Liver (tissue), 9 donors: Measurements from ENCODE around the gene MYL4. TPM values are rescaled to one million over a fixed set of nuclear protein-coding genes. Genes with fewer than 3 reads are reported as not detected.

Experiments
- DNase-seq: peaks from one replicate; pipeline ENCODE4 v3.0.0-alpha.2; 2017; ENCODE audit warnings: low spot score
- H3K27ac ChIP-seq, 2 donors: one replicate each; pipeline ENCODE4 v1.7.0; 2013; ENCODE audit warnings: inconsistent platforms in 2 of 2, low read length in 2 of 2, control low read depth in 1 of 2, low read depth in 1 of 2, mild to moderate bottlenecking in 1 of 2
- H3K27me3 ChIP-seq, 4 donors: one replicate each; pipeline versions ENCODE4 v1.6.1 to v1.7.0; 2013; ENCODE audit warnings: low read length in 3 of 4, inconsistent platforms in 1 of 4, mild to moderate bottlenecking in 1 of 4, moderate library complexity in 1 of 4; ENCODE audit not compliant: control insufficient read depth in 4 of 4, insufficient read depth in 4 of 4
- H3K36me3 ChIP-seq, 4 donors: one replicate each; pipeline versions ENCODE4 v1.6.1 to v1.7.0; 2013; ENCODE audit warnings: low read length in 3 of 4, mild to moderate bottlenecking in 3 of 4, low read depth in 1 of 4, moderate library complexity in 1 of 4; ENCODE audit not compliant: control insufficient read depth in 4 of 4, insufficient read depth in 3 of 4
- H3K4me1 ChIP-seq, 4 donors: one replicate each; pipeline versions ENCODE4 v1.6.1 to v1.7.0; 2013; ENCODE audit warnings: low read length in 3 of 4, mild to moderate bottlenecking in 3 of 4, moderate library complexity in 1 of 4; ENCODE audit not compliant: control insufficient read depth in 4 of 4, insufficient read depth in 4 of 4
- H3K4me3 ChIP-seq, 3 donors: one replicate each; pipeline versions ENCODE4 v1.6.1 to v1.7.0; 2013; ENCODE audit warnings: low read length in 3 of 3, control low read depth in 1 of 3, low read depth in 1 of 3, mild to moderate bottlenecking in 1 of 3
- H3K9ac ChIP-seq, 2 donors: one replicate each; pipeline ENCODE4 v1.7.0; 2013; ENCODE audit warnings: low read length in 2 of 2, mild to moderate bottlenecking in 2 of 2, moderate library complexity in 2 of 2, control low read depth in 1 of 2, low read depth in 1 of 2
- H3K9me3 ChIP-seq, 4 donors: one replicate each; pipeline versions ENCODE4 v1.6.1 to v1.7.0; 2013; ENCODE audit warnings: low read length in 3 of 4; ENCODE audit not compliant: control insufficient read depth in 4 of 4
- EGR1 ChIP-seq, 2 donors: IDR thresholded peaks; 2 replicates each; pipeline ENCODE4 v1.6.1; 2016 to 2018; ENCODE audit warnings: antibody characterized with exemption in 2 of 2, low read depth in 2 of 2
- FOXA1 ChIP-seq: IDR thresholded peaks from 2 replicates; pipeline ENCODE4 v1.6.1; 2016; ENCODE audit warnings: antibody characterized with exemption
- FOXA2 ChIP-seq: IDR thresholded peaks from 2 replicates; pipeline ENCODE4 v1.6.1; 2016; ENCODE audit warnings: antibody characterized with exemption
- GABPA ChIP-seq, 2 donors: IDR thresholded peaks in 1 of 2; conservative IDR thresholded peaks in 1 of 2; 2 replicates each; pipeline ENCODE4 v1.6.1; 2016; ENCODE audit warnings: antibody characterized with exemption in 2 of 2, mild to moderate bottlenecking in 1 of 2, moderate library complexity in 1 of 2
- HNF4A ChIP-seq, 2 donors: conservative IDR thresholded peaks; 2 replicates each; pipeline ENCODE4 v1.6.1; 2016; ENCODE audit warnings: antibody characterized with exemption in 2 of 2, mild to moderate bottlenecking in 2 of 2
- HNF4G ChIP-seq: IDR thresholded peaks from 2 replicates; pipeline ENCODE4 v1.6.1; 2016; ENCODE audit warnings: antibody characterized with exemption
- JUND ChIP-seq, 2 donors: IDR thresholded peaks; 2 replicates each; pipeline ENCODE4 v1.6.1; 2016; ENCODE audit warnings: antibody characterized with exemption in 2 of 2
- NR2F2 ChIP-seq: IDR thresholded peaks from 2 replicates; pipeline ENCODE4 v1.6.1; 2016; ENCODE audit warnings: antibody characterized with exemption
- RAD21 ChIP-seq, 2 donors: IDR thresholded peaks; 2 replicates each; pipeline ENCODE4 v1.6.1; 2016; ENCODE audit warnings: antibody characterized with exemption in 2 of 2, mild to moderate bottlenecking in 2 of 2
- RXRA ChIP-seq, 2 donors: IDR thresholded peaks; 2 replicates each; pipeline ENCODE4 v1.6.1; 2017 to 2018; ENCODE audit warnings: antibody characterized with exemption in 2 of 2, mild to moderate bottlenecking in 1 of 2
- SP1 ChIP-seq: IDR thresholded peaks from 2 replicates; pipeline ENCODE4 v1.6.1; 2018; ENCODE audit warnings: antibody characterized with exemption, mild to moderate bottlenecking
- TAF1 ChIP-seq: conservative IDR thresholded peaks from 2 replicates; pipeline ENCODE4 v1.6.1; 2016; ENCODE audit warnings: antibody characterized with exemption, mild to moderate bottlenecking
- YY1 ChIP-seq: IDR thresholded peaks from 2 replicates; pipeline ENCODE4 v1.6.1; 2016; ENCODE audit warnings: antibody characterized with exemption, mild to moderate bottlenecking
- WGBS: extraction: QIAGEN DNeasy Blood & Tissue Kit; methylation state at CpG from one replicate; pipeline ENCODE4 v1.1.7; 2013; 5-methylcytosine and 5-hydroxymethylcytosine counted together
- polyA plus RNA-seq, 2 donors: library from polyadenylated mRNA; stranded (reverse) in 1 of 2; unstranded in 1 of 2; fragments of 200-250 nt in 1 of 2; fragments of >200 nt in 1 of 2; fragmentation: Nextera tagmentation in 1 of 2; extraction: Ambion mirVana in 1 of 2; gene quantifications; one replicate each; pipeline versions ENCODE4 v1.2.1 to v1.2.3, GENCODE V29; 2013 to 2015
- total RNA-seq, 2 donors: library from RNA; depleted of rRNA; stranded (reverse); fragments of >200 nt; gene quantifications; one replicate each; pipeline ENCODE4 v1.2.3, GENCODE V29; 2014
- TF ChIP-seq, protein P1 (sequence below): IDR thresholded peaks from 2 replicates; pipeline ENCODE4 v1.6.1; 2016; ENCODE audit warnings: antibody characterized with exemption
- TF ChIP-seq, protein P2 (sequence below): IDR thresholded peaks from 2 replicates; pipeline ENCODE4 v1.6.1; 2016; ENCODE audit warnings: antibody characterized with exemption
- TF ChIP-seq, protein P3 (sequence below): fragments of 150-350 bp; IDR thresholded peaks from 2 replicates; pipeline ENCODE4 v1.5.1; 2017; ENCODE audit warnings: improper control_type of control experiment, low read depth, low read length; ENCODE audit not compliant: missing input control
- TF ChIP-seq, protein P4 (sequence below): IDR thresholded peaks from 2 replicates; pipeline ENCODE4 v1.6.1; 2016; ENCODE audit warnings: antibody characterized with exemption, mild to moderate bottlenecking
- TF ChIP-seq, protein P5 (sequence below): IDR thresholded peaks from 2 replicates; pipeline ENCODE4 v1.6.1; 2016; ENCODE audit warnings: antibody characterized with exemption
- donor health status: healthy.
- donor health status: healthy.
- donor health status: healthy.
- donor health status: healthy.
- donor health status: healthy.

MYL4 gene
- total and polyA plus RNA-seq, 4 donors: 0.19 to 215 (median 0.22) TPM; not detected in 1

DNA sequence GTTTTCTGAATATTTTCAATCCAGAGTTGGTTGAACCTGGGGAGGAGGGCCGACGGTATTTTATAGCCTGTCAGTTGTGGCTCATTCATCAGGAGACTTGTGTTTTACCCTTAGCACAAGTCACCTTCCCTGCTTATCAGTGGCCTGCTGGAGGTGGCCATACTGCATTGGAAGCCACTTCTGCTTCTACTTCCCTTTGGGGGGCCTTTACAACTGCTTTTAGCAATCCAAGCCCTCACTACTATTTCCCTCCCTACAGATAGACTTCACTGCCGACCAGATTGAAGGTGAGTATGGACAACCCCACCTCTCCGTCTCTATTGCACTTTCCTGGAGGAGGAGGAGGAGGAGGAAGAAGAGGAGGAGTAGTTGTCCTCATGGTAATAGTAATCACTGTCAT lies 4.4 kb downstream of the MYL4 start:
- no peak overlapping the region for H3K9ac ChIP-seq
- no peaks in the 10 kb centered on the region for H3K4me1 ChIP-seq
- no peaks in the 10 kb centered on the region for H3K9me3 ChIP-seq
- TF ChIP-seq TAF1 (no peak), GABPA (IDR thresholded peaks at IDR 0.05 in 1 of 2, conservative IDR thresholded peaks at IDR 0.05 in 1 of 2) (no peak), RXRA (IDR thresholded peaks at IDR 0.05) (no peak), HNF4G (no peak), EGR1 (IDR thresholded peaks at IDR 0.05; ENCODE audit: low read depth in 2 of 2) (no peak), YY1 (no peak), HNF4A (conservative IDR thresholded peaks at IDR 0.05) (no peak), FOXA2 (no peak), SP1 (no peak), RAD21 (IDR thresholded peaks at IDR 0.05) (no peak), FOXA1 (no peak), NR2F2 (no peak), JUND (IDR thresholded peaks at IDR 0.05) (no peak)
- TF ChIP-seq, protein P1, sequence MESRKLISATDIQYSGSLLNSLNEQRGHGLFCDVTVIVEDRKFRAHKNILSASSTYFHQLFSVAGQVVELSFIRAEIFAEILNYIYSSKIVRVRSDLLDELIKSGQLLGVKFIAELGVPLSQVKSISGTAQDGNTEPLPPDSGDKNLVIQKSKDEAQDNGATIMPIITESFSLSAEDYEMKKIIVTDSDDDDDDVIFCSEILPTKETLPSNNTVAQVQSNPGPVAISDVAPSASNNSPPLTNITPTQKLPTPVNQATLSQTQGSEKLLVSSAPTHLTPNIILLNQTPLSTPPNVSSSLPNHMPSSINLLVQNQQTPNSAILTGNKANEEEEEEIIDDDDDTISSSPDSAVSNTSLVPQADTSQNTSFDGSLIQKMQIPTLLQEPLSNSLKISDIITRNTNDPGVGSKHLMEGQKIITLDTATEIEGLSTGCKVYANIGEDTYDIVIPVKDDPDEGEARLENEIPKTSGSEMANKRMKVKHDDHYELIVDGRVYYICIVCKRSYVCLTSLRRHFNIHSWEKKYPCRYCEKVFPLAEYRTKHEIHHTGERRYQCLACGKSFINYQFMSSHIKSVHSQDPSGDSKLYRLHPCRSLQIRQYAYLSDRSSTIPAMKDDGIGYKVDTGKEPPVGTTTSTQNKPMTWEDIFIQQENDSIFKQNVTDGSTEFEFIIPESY: no peak
- TF ChIP-seq, protein P2, sequence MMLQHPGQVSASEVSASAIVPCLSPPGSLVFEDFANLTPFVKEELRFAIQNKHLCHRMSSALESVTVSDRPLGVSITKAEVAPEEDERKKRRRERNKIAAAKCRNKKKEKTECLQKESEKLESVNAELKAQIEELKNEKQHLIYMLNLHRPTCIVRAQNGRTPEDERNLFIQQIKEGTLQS: no peak
- TF ChIP-seq, protein P3, sequence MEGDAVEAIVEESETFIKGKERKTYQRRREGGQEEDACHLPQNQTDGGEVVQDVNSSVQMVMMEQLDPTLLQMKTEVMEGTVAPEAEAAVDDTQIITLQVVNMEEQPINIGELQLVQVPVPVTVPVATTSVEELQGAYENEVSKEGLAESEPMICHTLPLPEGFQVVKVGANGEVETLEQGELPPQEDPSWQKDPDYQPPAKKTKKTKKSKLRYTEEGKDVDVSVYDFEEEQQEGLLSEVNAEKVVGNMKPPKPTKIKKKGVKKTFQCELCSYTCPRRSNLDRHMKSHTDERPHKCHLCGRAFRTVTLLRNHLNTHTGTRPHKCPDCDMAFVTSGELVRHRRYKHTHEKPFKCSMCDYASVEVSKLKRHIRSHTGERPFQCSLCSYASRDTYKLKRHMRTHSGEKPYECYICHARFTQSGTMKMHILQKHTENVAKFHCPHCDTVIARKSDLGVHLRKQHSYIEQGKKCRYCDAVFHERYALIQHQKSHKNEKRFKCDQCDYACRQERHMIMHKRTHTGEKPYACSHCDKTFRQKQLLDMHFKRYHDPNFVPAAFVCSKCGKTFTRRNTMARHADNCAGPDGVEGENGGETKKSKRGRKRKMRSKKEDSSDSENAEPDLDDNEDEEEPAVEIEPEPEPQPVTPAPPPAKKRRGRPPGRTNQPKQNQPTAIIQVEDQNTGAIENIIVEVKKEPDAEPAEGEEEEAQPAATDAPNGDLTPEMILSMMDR: no peak
- TF ChIP-seq, protein P4, sequence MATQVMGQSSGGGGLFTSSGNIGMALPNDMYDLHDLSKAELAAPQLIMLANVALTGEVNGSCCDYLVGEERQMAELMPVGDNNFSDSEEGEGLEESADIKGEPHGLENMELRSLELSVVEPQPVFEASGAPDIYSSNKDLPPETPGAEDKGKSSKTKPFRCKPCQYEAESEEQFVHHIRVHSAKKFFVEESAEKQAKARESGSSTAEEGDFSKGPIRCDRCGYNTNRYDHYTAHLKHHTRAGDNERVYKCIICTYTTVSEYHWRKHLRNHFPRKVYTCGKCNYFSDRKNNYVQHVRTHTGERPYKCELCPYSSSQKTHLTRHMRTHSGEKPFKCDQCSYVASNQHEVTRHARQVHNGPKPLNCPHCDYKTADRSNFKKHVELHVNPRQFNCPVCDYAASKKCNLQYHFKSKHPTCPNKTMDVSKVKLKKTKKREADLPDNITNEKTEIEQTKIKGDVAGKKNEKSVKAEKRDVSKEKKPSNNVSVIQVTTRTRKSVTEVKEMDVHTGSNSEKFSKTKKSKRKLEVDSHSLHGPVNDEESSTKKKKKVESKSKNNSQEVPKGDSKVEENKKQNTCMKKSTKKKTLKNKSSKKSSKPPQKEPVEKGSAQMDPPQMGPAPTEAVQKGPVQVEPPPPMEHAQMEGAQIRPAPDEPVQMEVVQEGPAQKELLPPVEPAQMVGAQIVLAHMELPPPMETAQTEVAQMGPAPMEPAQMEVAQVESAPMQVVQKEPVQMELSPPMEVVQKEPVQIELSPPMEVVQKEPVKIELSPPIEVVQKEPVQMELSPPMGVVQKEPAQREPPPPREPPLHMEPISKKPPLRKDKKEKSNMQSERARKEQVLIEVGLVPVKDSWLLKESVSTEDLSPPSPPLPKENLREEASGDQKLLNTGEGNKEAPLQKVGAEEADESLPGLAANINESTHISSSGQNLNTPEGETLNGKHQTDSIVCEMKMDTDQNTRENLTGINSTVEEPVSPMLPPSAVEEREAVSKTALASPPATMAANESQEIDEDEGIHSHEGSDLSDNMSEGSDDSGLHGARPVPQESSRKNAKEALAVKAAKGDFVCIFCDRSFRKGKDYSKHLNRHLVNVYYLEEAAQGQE: no peak
- TF ChIP-seq, protein P5, sequence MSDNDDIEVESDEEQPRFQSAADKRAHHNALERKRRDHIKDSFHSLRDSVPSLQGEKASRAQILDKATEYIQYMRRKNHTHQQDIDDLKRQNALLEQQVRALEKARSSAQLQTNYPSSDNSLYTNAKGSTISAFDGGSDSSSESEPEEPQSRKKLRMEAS: no peak
- H3K4me3 ChIP-seq: no peak overlapping the region
- no peaks in the 10 kb centered on the region for H3K36me3 ChIP-seq
- H3K27me3 ChIP-seq: no peaks in the 10 kb centered on the region
- 88% methylated on average over 4 of the region's 4 CpGs for WGBS
- DNase-seq: no peak
- no peak overlapping the region for H3K27ac ChIP-seq
